Heart left ventricle (tissue), 16 donors: ENCODE measurements around the gene PALD1. TPM values are rescaled to one million over a fixed set of nuclear protein-coding genes. Genes with fewer than 3 reads are reported as not detected.

Experiments
- ATAC-seq, 4 donors: fragments of 200-7000 bp; cut with Tn5 transposase; one replicate each; pipeline ENCODE4 v1.9.1; 2020 to 2022; ENCODE audit warnings: moderate library complexity in 4 of 4, mild to moderate bottlenecking in 3 of 4, moderate number of reproducible peaks in 1 of 4
- DNase-seq, 5 donors: peaks; one replicate each; pipeline ENCODE4 v3.0.0-alpha.2; 2020
- H3K27ac ChIP-seq, 12 donors: fragments of 200-600 bp; sonication (generic) in 4 of 12; one replicate each; pipeline versions ENCODE4 v1.5.0 to v1.8.0; 2016 to 2022; ENCODE audit warnings: mild to moderate bottlenecking in 2 of 12
- H3K27me3 ChIP-seq, 9 donors: fragments of 200-600 bp; sonication (generic) in 2 of 9; one replicate each; pipeline versions ENCODE4 v1.5.1 to v1.8.0; 2016 to 2022; ENCODE audit warnings: mild to moderate bottlenecking in 3 of 9
- H3K36me3 ChIP-seq, 9 donors: fragments of 200-600 bp; sonication (generic) in 2 of 9; one replicate each; pipeline versions ENCODE4 v1.5.0 to v1.8.0; 2018 to 2022; ENCODE audit warnings: mild to moderate bottlenecking in 2 of 9
- H3K4me1 ChIP-seq, 12 donors: fragments of 200-600 bp; sonication (generic) in 4 of 12; one replicate each; pipeline versions ENCODE4 v1.5.0 to v1.8.0; 2016 to 2022; ENCODE audit warnings: mild to moderate bottlenecking in 3 of 12
- H3K4me3 ChIP-seq, 12 donors: fragments of 200-600 bp; sonication (generic) in 4 of 12; one replicate each; pipeline versions ENCODE4 v1.5.0 to v1.8.0; 2017 to 2022; ENCODE audit warnings: mild to moderate bottlenecking in 9 of 12, moderate library complexity in 4 of 12
- H3K9me3 ChIP-seq, 12 donors: fragments of 200-600 bp; sonication (generic) in 4 of 12; one replicate each; pipeline versions ENCODE4 v1.5.0 to v1.8.0; 2016 to 2022; ENCODE audit warnings: mild to moderate bottlenecking in 1 of 12
- CTCF ChIP-seq, 12 donors: fragments of 200-600 bp; sonication (generic) in 4 of 12; IDR thresholded peaks; one replicate each; pipeline versions ENCODE4 v1.5.0 to v1.8.0; 2018 to 2022; ENCODE audit warnings: antibody characterized with exemption in 12 of 12, mild to moderate bottlenecking in 5 of 12
- POLR2A ChIP-seq, 2 donors: fragments of 450-650 bp; IDR thresholded peaks; one replicate each; pipeline ENCODE4 v1.6.1; 2017; ENCODE audit warnings: antibody characterized with exemption in 2 of 2, mild to moderate bottlenecking in 2 of 2, moderate library complexity in 2 of 2
- WGBS, 4 donors: extraction: QIAGEN DNeasy Blood & Tissue Kit in 2 of 4; methylation state at CpG; one replicate each; pipeline versions ENCODE4 v1.1.5 to v1.1.7; 2013 to 2018; 5-methylcytosine and 5-hydroxymethylcytosine counted together
- intact Hi-C, 10 donors: fragments of 100-400 bp; cut with DNase I; formaldehyde crosslinking; loops; one replicate each; pipeline versions ENCODE4 v1.11.1 to v1.14.2; 2022
- polyA plus RNA-seq, 2 donors: library from polyadenylated mRNA; stranded (reverse); fragments of 200-250 nt; gene quantifications; one replicate each; pipeline ENCODE4 v1.2.3, GENCODE V29; 2013
- total RNA-seq, 9 donors: library from RNA; depleted of rRNA in 2 of 9; stranded (reverse); fragments of >200 nt in 2 of 9; fragmentation: NEBNext Ultra II Directional in 3 of 9; extraction: Animal tissue kit (Norgen Biotek cat#: 25700) in 3 of 9; gene quantifications; one replicate each; pipeline versions ENCODE4 v1.1.0 to v1.2.4, GENCODE V29; 2016 to 2023
- donor health status: ischemic (EF 13 %, LVEDD 7.1; RV severe dilation, severe dysfunction).
- donor health status: healthy with polysubstance abuse.
- donor health status: DM: no; HTN: yes; CAD: no.
- donor health status: DM: no; HTN: no; CAD: no.
- donor health status: ischemic (EF 25% LVEDD 6.9; RV normal size, moderate dysfunction).
- donor health status: ischemic (EF 25% LVEDD 5.7; RV mildly dilated, moderate dysfunction).
- donor health status: healthy.
- donor health status: DM: yes; HTN: yes; CAD: no.
- donor health status: ischemic (EF 35%, LVEDD 5.7; RV mildly dilated, moderate dysfunction).
- donor health status: nonischemic (EF 11% LVEDD 7.7; RV severe dilation, severe dysfunction).
- donor health status: DM: yes; HTN: yes; CAD: no.
- donor health status: PGD.
- donor health status: ischemic (EF 29% LVEDD 5.4; RV normal size, mild dysfunction).
- donor health status: nonischemic (EF 23%, LVEDD 6.1; RV moderate dilation, normal function).

PALD1 gene
- total and polyA plus RNA-seq, 11 donors = 2.7 to 12.3 (median 5.5) TPM

DNA sequence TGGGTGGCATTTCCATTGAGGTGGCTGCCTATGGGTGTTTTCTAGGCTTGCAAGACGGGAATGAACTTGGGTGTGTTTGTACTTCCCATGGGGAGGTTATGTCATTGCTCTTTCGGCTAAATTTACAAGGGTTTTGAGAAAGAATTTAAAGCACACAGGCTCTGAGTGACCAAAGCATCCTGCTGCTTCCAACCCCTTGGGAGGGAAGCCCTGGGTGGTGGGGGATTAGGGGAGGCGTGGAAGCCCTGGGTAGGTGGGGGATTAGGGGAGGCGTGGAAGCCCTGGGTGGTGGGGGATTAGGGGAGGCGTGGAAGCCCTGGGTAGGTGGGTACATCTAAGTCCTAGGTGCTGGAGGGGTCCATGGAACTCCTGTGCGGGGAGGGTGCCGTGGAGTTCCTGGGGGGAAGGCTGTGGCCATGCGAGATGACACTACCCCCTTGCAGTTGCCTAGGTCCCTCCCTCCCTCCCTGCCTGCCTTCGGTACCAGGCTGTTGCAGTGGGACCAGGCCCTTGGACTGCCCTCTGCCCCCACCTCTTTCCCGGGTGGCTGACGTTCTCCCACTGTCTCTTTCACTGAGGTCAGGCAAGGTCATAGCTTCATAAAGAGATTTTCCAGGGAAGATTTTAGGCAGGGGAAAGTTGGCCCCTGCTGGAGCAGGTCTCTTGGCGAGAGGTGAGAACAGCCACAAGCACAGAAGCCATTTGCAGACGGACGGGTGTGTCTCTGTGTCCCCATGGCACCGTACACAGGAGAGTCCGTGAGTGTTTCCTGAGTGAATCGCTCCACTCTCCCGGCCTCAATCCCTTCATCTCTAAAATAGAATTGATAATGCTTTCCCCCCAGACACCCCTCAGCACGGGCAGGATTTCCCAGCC is 104.5 kb downstream of the PALD1 start:
- Histone ChIP-seq H3K27me3 (no peaks in the 10 kb centered on the region), H3K36me3 (no peaks in the 10 kb centered on the region), H3K9me3 (no peaks in the 10 kb centered on the region), H3K4me3 (no peak overlapping the region), H3K4me1 (peaks cover 0 to 42% (median 23%) of the 10 kb centered on the region in 12 donors), H3K27ac (peak overlapping the region in 1 of 12 donors; percentile 45)
- intact Hi-C loops = loop anchor here in 1 of 10 donors (10.0 kb wide), 1 partner anchor 72 kb away; no protein-coding TSS in a partner anchor
- WGBS, 4 donors = 68 to 80% (median 73%) methylated on average over 15 to 19 of the region's 19 CpGs
- DNase-seq (no peak), ATAC-seq (peak in 1 of 4 donors; percentile 30)
- TF ChIP-seq POLR2A (IDR thresholded peaks at IDR 0.05) (no peak), CTCF (IDR thresholded peaks at IDR 0.05) (no peak)

DNA sequence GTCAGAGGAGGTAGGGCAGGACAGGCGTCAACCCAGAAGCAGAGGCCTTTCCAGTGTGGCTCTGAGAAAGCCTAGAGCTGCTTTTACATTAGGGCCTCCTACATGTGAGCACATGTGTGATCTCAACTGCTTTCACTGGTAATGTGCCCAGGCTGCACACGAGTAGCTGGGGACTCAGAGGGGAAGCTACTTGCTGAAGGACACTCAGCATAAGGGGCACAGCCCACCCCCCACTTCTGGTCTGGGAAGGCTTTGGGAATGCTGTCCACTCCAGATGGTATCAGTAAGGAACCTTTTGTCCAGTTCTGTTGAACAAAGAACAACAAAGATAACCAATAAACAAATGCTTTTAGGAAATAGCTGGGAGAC is 105.1 kb downstream of the PALD1 start:
- no peak for TF ChIP-seq POLR2A (IDR thresholded peaks at IDR 0.05)
- no peak for TF ChIP-seq CTCF (IDR thresholded peaks at IDR 0.05)
- Histone ChIP-seq H3K36me3 (no peaks in the 10 kb centered on the region), H3K9me3 (no peaks in the 10 kb centered on the region), H3K4me1 (peaks cover 0 to 42% (median 26%) of the 10 kb centered on the region in 12 donors), H3K27ac (peak overlapping the region in 1 of 12 donors; percentile 45), H3K27me3 (no peaks in the 10 kb centered on the region), H3K4me3 (no peak overlapping the region)
- intact Hi-C loops = loop anchor here in 1 of 10 donors (10.0 kb wide), 1 partner anchor 71 kb away; no protein-coding TSS in a partner anchor
- WGBS, 4 donors = 65 to 93% (median 73%) methylated on average over 2 of the region's 2 CpGs
- ATAC-seq (no peak), DNase-seq (no peak)

DNA sequence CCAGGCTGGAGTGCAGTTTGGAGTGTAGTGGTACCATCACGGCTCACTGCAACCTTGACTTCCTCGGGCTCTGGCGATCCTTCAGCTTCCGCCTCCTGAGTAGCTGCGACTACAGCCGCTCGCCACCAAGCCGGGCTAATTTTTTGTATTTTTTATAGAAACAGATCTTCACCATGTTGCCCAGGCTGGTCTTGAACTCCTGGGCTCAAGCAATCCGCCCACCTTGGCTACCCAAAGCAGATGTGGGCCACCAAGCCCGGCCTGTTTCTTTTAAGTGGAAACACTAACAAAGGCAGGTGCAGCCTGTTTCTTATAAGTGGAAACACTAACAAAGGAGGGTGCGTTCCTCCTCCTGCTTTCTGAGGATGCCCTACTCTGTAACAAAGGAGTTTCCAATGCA is 105.8 kb downstream of the PALD1 start:
- peak in 1 of 4 donors; percentile 22 for ATAC-seq
- no peak overlapping the region for H3K4me3 ChIP-seq
- intact Hi-C loops = loop anchor here in 1 of 10 donors (10.0 kb wide), 1 partner anchor 70 kb away; no protein-coding TSS in a partner anchor
- H3K4me1 ChIP-seq = peaks cover 0 to 47% (median 31%) of the 10 kb centered on the region in 12 donors
- no peaks in the 10 kb centered on the region for H3K36me3 ChIP-seq
- TF ChIP-seq POLR2A (IDR thresholded peaks at IDR 0.05) = no peak
- TF ChIP-seq CTCF (IDR thresholded peaks at IDR 0.05) = no peak
- WGBS, 4 donors = 80 to 86% (median 84%) methylated on average over 11 of the region's 11 CpGs
- H3K9me3 ChIP-seq = no peaks in the 10 kb centered on the region
- no peaks in the 10 kb centered on the region for H3K27me3 ChIP-seq
- peak in 1 of 5 donors; percentile 12 for DNase-seq
- H3K27ac ChIP-seq = peak overlapping the region in 2 of 12 donors; percentile 16 to 45

DNA sequence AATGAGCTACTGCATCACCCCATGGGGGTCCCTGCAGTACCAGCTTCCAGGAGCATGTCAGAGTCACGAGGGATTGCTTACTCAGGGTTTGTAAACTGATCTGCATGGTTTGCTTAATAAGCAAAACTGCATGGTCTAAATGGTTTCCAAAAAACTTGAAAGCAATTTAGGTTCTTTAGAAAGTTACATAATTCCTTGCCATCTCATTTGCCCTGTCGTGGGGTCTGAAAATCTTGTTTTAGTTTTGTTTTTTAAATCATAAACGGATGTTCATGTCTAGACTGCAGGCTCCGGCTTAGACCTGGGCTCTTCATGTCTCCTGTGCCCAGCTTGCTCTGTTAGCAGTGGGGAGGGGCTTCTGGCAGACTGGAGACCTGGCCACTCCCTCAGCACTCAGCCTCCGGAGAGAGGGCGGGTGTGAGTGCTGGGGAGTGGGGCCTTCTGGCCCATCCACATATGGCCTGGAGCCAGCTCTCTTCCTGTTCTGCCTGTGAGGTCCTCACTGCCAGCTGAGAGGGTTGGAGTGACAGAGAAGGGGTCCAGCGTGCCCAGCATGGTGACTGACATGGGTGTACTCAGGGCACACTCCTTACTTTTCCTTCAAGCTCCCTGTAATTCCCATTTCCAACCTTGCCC is 106.5 kb downstream of the PALD1 start:
- WGBS, 4 donors = 35 to 49% (median 40%) methylated on average over 7 of the region's 7 CpGs
- Histone ChIP-seq H3K4me1 (peaks cover 0 to 54% (median 35%) of the 10 kb centered on the region in 12 donors), H3K36me3 (no peaks in the 10 kb centered on the region), H3K27ac (peak overlapping the region in 1 of 12 donors; percentile 13), H3K27me3 (no peaks in the 10 kb centered on the region), H3K9me3 (no peaks in the 10 kb centered on the region), H3K4me3 (no peak overlapping the region)
- TF ChIP-seq CTCF (IDR thresholded peaks at IDR 0.05) (no peak), POLR2A (IDR thresholded peaks at IDR 0.05) (no peak)
- DNase-seq (peak in 1 of 5 donors; percentile 25), ATAC-seq (peak in 1 of 4 donors; percentile 21)
- intact Hi-C loops = loop anchor here in 1 of 10 donors (10.0 kb wide), 1 partner anchor 70 kb away; no protein-coding TSS in a partner anchor
